H9 (cell line): Measurements from ENCODE around the gene NNT. TPM values are rescaled to one million over a fixed set of nuclear protein-coding genes. Genes with fewer than 3 reads are reported as not detected.
"Not testable (repeated sequence)": the region's sequence is repeated elsewhere in the genome, so short reads cannot be mapped to it uniquely, and the experiment has no call there.

Experiments
- DNase-seq: peaks from one replicate; pipeline ENCODE4 v3.0.0-alpha.2; 2017
- H2AFZ ChIP-seq: one replicate; pipeline ENCODE4 v1.6.1; 2013; ENCODE audit warnings: mild to moderate bottlenecking, low read length, control low read depth, moderate library complexity
- H2AK5ac ChIP-seq: 2 replicates; pipeline ENCODE4 v1.6.1; 2013; ENCODE audit warnings: low read length, control low read depth, mixed read lengths; ENCODE audit not compliant: insufficient read length
- H2BK120ac ChIP-seq: one replicate; pipeline ENCODE4 v1.6.1; 2013; ENCODE audit warnings: low read depth, mild to moderate bottlenecking, low read length, control low read depth, inconsistent platforms; ENCODE audit not compliant: poor library complexity, severe bottlenecking
- H2BK12ac ChIP-seq: 2 replicates; pipeline ENCODE4 v1.6.1; 2013; ENCODE audit warnings: low read length, control low read depth, mixed read lengths, low read depth; ENCODE audit not compliant: insufficient read length
- H2BK15ac ChIP-seq: 2 replicates; pipeline ENCODE4 v1.6.1; 2013; ENCODE audit warnings: low read depth, low read length, control low read depth
- H2BK20ac ChIP-seq: one replicate; pipeline ENCODE4 v1.6.1; 2013; ENCODE audit warnings: low read depth, mild to moderate bottlenecking, low read length, control low read depth, inconsistent platforms; ENCODE audit not compliant: poor library complexity, severe bottlenecking
- H2BK5ac ChIP-seq: 2 replicates; pipeline ENCODE4 v1.6.1; 2013; ENCODE audit warnings: low read length, control low read depth, mixed read lengths; ENCODE audit not compliant: insufficient read length
- H3K14ac ChIP-seq: 2 replicates; pipeline ENCODE4 v1.6.1; 2013; ENCODE audit warnings: low read length, control low read depth; ENCODE audit not compliant: insufficient read depth
- H3K18ac ChIP-seq: 2 replicates; pipeline ENCODE4 v1.6.1; 2013; ENCODE audit warnings: low read depth, mild to moderate bottlenecking, mixed read lengths, low read length, control low read depth; ENCODE audit not compliant: insufficient read length
- H3K23ac ChIP-seq: 2 replicates; pipeline ENCODE4 v1.6.1; 2013; ENCODE audit warnings: low read length, control low read depth, mixed read lengths, low read depth; ENCODE audit not compliant: insufficient read length
- H3K23me2 ChIP-seq: 2 replicates; pipeline ENCODE4 v1.6.1; 2013; ENCODE audit warnings: low read depth, mild to moderate bottlenecking, mixed read lengths, low read length, control low read depth; ENCODE audit not compliant: insufficient read length, poor library complexity, severe bottlenecking
- H3K27ac ChIP-seq: 2 replicates; pipeline ENCODE4 v1.5.1; 2013; ENCODE audit warnings: low read length, control low read depth, mixed read lengths, low read depth; ENCODE audit not compliant: insufficient read length
- H3K27me3 ChIP-seq: 2 replicates; pipeline ENCODE4 v1.6.1; 2013; ENCODE audit warnings: low read length, control low read depth, inconsistent platforms; ENCODE audit not compliant: insufficient read depth
- H3K4ac ChIP-seq: 2 replicates; pipeline ENCODE4 v1.6.1; 2013; ENCODE audit warnings: low read depth, mild to moderate bottlenecking, control low read depth, inconsistent platforms, low read length, moderate library complexity
- H3K4me1 ChIP-seq: 2 replicates; pipeline ENCODE4 v1.6.1; 2013; ENCODE audit warnings: low read length, control low read depth, inconsistent platforms; ENCODE audit not compliant: insufficient read depth
- H3K4me2 ChIP-seq: 2 replicates; pipeline ENCODE4 v1.6.1; 2013; ENCODE audit warnings: low read length, control low read depth, mixed read lengths; ENCODE audit not compliant: insufficient read length, insufficient read depth
- H3K56ac ChIP-seq: 2 replicates; pipeline ENCODE4 v1.6.1; 2013; ENCODE audit warnings: low read depth, mild to moderate bottlenecking, mixed read lengths, low read length, control low read depth; ENCODE audit not compliant: insufficient read length
- H3K79me1 ChIP-seq: 2 replicates; pipeline ENCODE4 v1.6.1; 2013; ENCODE audit warnings: low read depth, mild to moderate bottlenecking, moderate library complexity, low read length, control low read depth, inconsistent platforms; ENCODE audit not compliant: insufficient read depth, poor library complexity, severe bottlenecking
- H3K79me2 ChIP-seq: 2 replicates; pipeline ENCODE4 v1.6.1; 2013; ENCODE audit warnings: low read length, control low read depth, inconsistent platforms; ENCODE audit not compliant: insufficient read depth
- H3K9ac ChIP-seq: 2 replicates; pipeline ENCODE4 v1.6.1; 2013; ENCODE audit warnings: low read length, control low read depth, mixed read lengths; ENCODE audit not compliant: insufficient read length; ENCODE audit errors: extremely low read depth
- H3K9me3 ChIP-seq: one replicate; pipeline ENCODE4 v1.6.1; 2013; ENCODE audit warnings: low read depth, low read length, inconsistent platforms; ENCODE audit not compliant: control insufficient read depth
- H3T11ph ChIP-seq: one replicate; pipeline ENCODE4 v1.6.1; 2013; ENCODE audit warnings: mild to moderate bottlenecking, low read length, control low read depth, inconsistent platforms
- H4K20me1 ChIP-seq: one replicate; pipeline ENCODE4 v1.6.1; 2013; ENCODE audit not compliant: control insufficient read depth, insufficient read length, insufficient read depth
- H4K5ac ChIP-seq: 2 replicates; pipeline ENCODE4 v1.6.1; 2013; ENCODE audit warnings: low read depth, mild to moderate bottlenecking, mixed read lengths, low read length, control low read depth; ENCODE audit not compliant: insufficient read length
- H4K8ac ChIP-seq: replicated peaks from 2 replicates; pipeline ENCODE4 v1.6.1; 2013; ENCODE audit warnings: low read length, control low read depth, mixed read lengths, low read depth; ENCODE audit not compliant: insufficient read length
- H4K91ac ChIP-seq: 2 replicates; pipeline ENCODE4 v1.6.1; 2013; ENCODE audit warnings: low read depth, mild to moderate bottlenecking, moderate library complexity, mixed read lengths, low read length, control low read depth; ENCODE audit not compliant: insufficient read length
- H3K27ac Mint-ChIP-seq, 3 experiments: 2 replicates in 2 of 3; 3 replicates in 1 of 3; pipeline ENCODE4 v1.8.0; 2020 to 2021; ENCODE audit warnings: mixed read lengths in 3 of 3, mild to moderate bottlenecking in 1 of 3, moderate library complexity in 1 of 3
- H3K27me3 Mint-ChIP-seq: 2 replicates; pipeline ENCODE4 v1.8.0; 2021; ENCODE audit warnings: low read depth, mild to moderate bottlenecking, moderate library complexity, mixed read lengths
- H3K36me3 Mint-ChIP-seq, 3 experiments: 2 replicates in 2 of 3; 3 replicates in 1 of 3; pipeline ENCODE4 v1.8.0; 2020 to 2021; ENCODE audit warnings: low read depth in 3 of 3, mixed read lengths in 3 of 3; ENCODE audit not compliant: insufficient read depth in 1 of 3
- H3K4me1 Mint-ChIP-seq, 2 experiments: 2 replicates each; pipeline ENCODE4 v1.8.0; 2020; ENCODE audit warnings: mixed read lengths in 2 of 2
- H3K4me3 Mint-ChIP-seq, 2 experiments: 2 replicates in 1 of 2; 3 replicates in 1 of 2; pipeline ENCODE4 v1.8.0; 2020 to 2021; ENCODE audit warnings: mild to moderate bottlenecking in 2 of 2, mixed read lengths in 2 of 2, moderate library complexity in 1 of 2
- H3K9me3 Mint-ChIP-seq, 2 experiments: 2 replicates in 1 of 2; 3 replicates in 1 of 2; pipeline ENCODE4 v1.8.0; 2020; ENCODE audit warnings: mild to moderate bottlenecking in 2 of 2, mixed read lengths in 2 of 2, moderate library complexity in 1 of 2
- CTCF ChIP-seq: fragments of 200-600 bp; sonication (generic); conservative IDR thresholded peaks from 3 replicates; pipeline ENCODE4 v1.8.0; 2021; ENCODE audit warnings: antibody characterized with exemption, mild to moderate bottlenecking
- WGBS: extraction: QIAGEN DNeasy Blood & Tissue Kit; methylation state at CpG from one replicate; pipeline ENCODE4 v1.1.7; 2013; ENCODE audit warnings: missing lambda C conversion rate, low lambda C conversion rate, mixed read lengths; ENCODE audit not compliant: insufficient read length; ENCODE audit errors: extremely low coverage; 5-methylcytosine and 5-hydroxymethylcytosine counted together
- total RNA-seq: library from RNA; stranded (reverse); gene quantifications from 2 replicates; pipeline ENCODE4 v1.2.1, GENCODE V29; 2021

The NNT gene
- total RNA-seq, 1 experiment from 2014 or later, result 27.6 TPM

- H3K36me3 Mint-ChIP-seq, result peaks cover 2 to 8% (median 3%) of the 10 kb centered on the region in 3 experiments; a peak in 6 of 7 replicates
- Histone ChIP-seq H3K79me1 (no peaks in the 10 kb centered on the region), H3K14ac (peak overlapping the region; percentile 100), H4K8ac (no peak overlapping the region), H3K23me2 (peaks cover 8% of the 10 kb centered on the region), H3K4ac (peak overlapping the region; percentile 99; the same call in 1 of the 2 replicates), H3K9me3 (no peaks in the 10 kb centered on the region), H3K27ac (peak overlapping the region; percentile 14), H3K4me2 (peak overlapping the region; percentile 62), H2BK5ac (peak overlapping the region; percentile 90), H3K79me2 (peaks cover 18% of the 10 kb centered on the region; the same call in 1 of the 2 replicates), H3K18ac (peak overlapping the region; percentile 100), H3K56ac (no peak overlapping the region), H2AFZ (peak overlapping the region; percentile 86), H3K27me3 (no peaks in the 10 kb centered on the region), H4K91ac (peak overlapping the region; percentile 85), H3K9ac (peak overlapping the region; percentile 98), H2AK5ac (no peak overlapping the region), H3K23ac (no peak overlapping the region), H2BK12ac (no peak overlapping the region), H4K20me1 (no peaks in the 10 kb centered on the region), H2BK15ac (no peak overlapping the region), H3T11ph (no peak overlapping the region), H3K4me1 (0 out of 2 replicates have a peak, but pooled peaks cover 2% of the 10 kb centered on the region), H2BK20ac (no peak overlapping the region), H2BK120ac (peak overlapping the region; percentile 92), H4K5ac (peak overlapping the region; percentile 94)
- H3K4me3 Mint-ChIP-seq, result peak overlapping the region in 1 of 2 experiments; percentile 92; a peak in 4 of 5 replicates
- H3K4me1 Mint-ChIP-seq, result peaks cover 14 to 15% of the 10 kb centered on the region in 2 experiments
- peaks cover 0 to 2% of the 10 kb centered on the region in 2 experiments; a peak in 1 of 5 replicates for H3K9me3 Mint-ChIP-seq
- WGBS, result no CpG with 5 or more reads among the region's 44 CpGs
- peak; percentile 68 for DNase-seq
- TF ChIP-seq CTCF, result no peak
- no peaks in the 10 kb centered on the region; the same call in 1 of the 2 replicates for H3K27me3 Mint-ChIP-seq
- H3K27ac Mint-ChIP-seq, result peak overlapping the region; percentile 87 to 98 (median 98)
Observed at GRCh38 chr5:43555895-43556606, 46.9 kb upstream of the NNT start.

GRCh38 chr5:43556607-43556856, 46.4 kb upstream of the NNT start:
- not testable (repeated sequence) for H4K8ac ChIP-seq, H3K27me3 Mint-ChIP-seq, H2BK12ac ChIP-seq, H3K23ac ChIP-seq, H2BK120ac ChIP-seq, DNase-seq, H3K23me2 ChIP-seq, H3K27ac Mint-ChIP-seq, H3T11ph ChIP-seq, H2AFZ ChIP-seq, H3K79me1 ChIP-seq, H4K20me1 ChIP-seq, H3K9me3 ChIP-seq, H3K36me3 Mint-ChIP-seq, H3K56ac ChIP-seq, H2BK15ac ChIP-seq, H3K9me3 Mint-ChIP-seq, H2AK5ac ChIP-seq, H3K4me1 ChIP-seq, H3K27ac ChIP-seq, H3K27me3 ChIP-seq, H2BK20ac ChIP-seq
- peak overlapping the region; percentile 85 for H4K91ac ChIP-seq
- H4K5ac ChIP-seq, result peak overlapping the region; percentile 94
- H3K14ac ChIP-seq, result peak overlapping the region; percentile 100
- H3K79me2 ChIP-seq, result peaks cover 18% of the 10 kb centered on the region; the same call in 1 of the 2 replicates
- peak overlapping the region; percentile 100 for H3K18ac ChIP-seq
- Mint-ChIP-seq H3K4me3 (peak overlapping the region; percentile 80 to 92; a peak in 3 of 5 replicates), H3K4me1 (peaks cover 14 to 15% of the 10 kb centered on the region in 2 experiments)
- H2BK5ac ChIP-seq, result peak overlapping the region; percentile 90
- H3K4me2 ChIP-seq, result peak overlapping the region; percentile 62
- peak overlapping the region; percentile 99; the same call in 1 of the 2 replicates for H3K4ac ChIP-seq
- peak overlapping the region; percentile 98 for H3K9ac ChIP-seq
- WGBS, result no CpG with 5 or more reads among the region's 30 CpGs
